HepG2 (cell line): ENCODE results near the gene IRX3. TPM values are rescaled to one million over a fixed set of nuclear protein-coding genes. Genes with fewer than 3 reads are reported as not detected.
A peak's percentile ranks its signal among the peaks of the same experiment; 100 is the strongest.

ENCODE experiments used
- ATAD3A ChIP-seq: sonication (generic); formaldehyde crosslinking; IDR thresholded peaks from 2 replicates; pipeline ENCODE4 v1.4.0; 2020; ENCODE audit warnings: missing genetic modification reagents
- ATF7-NPFF ChIP-seq: sonication (generic); formaldehyde crosslinking; IDR thresholded peaks from 2 replicates; pipeline ENCODE4 v1.8.1; 2023; ENCODE audit warnings: mild to moderate bottlenecking, low read depth, missing genetic modification reagents, moderate library complexity
- EZH2 ChIP-seq: conservative IDR thresholded peaks from 2 replicates; pipeline ENCODE4 v1.6.1; 2012; ENCODE audit warnings: mild to moderate bottlenecking, low read depth, low read length, moderate library complexity
- GABPB1 ChIP-seq: IDR thresholded peaks from 2 replicates; pipeline ENCODE4 v1.6.1; 2016; ENCODE audit warnings: mild to moderate bottlenecking, missing genetic modification reagents, moderate library complexity, missing compliant biosample characterization
- RARG ChIP-seq: sonication (generic); formaldehyde crosslinking; IDR thresholded peaks from 2 replicates; pipeline ENCODE4 v1.4.0; 2020; ENCODE audit warnings: low read depth, mild to moderate bottlenecking, missing genetic modification reagents
- RBFOX2 ChIP-seq: fragments of 200-400 bp; formaldehyde crosslinking; IDR thresholded peaks from 2 replicates; pipeline ENCODE4 v1.6.1; 2017; ENCODE audit warnings: low read depth, mild to moderate bottlenecking, low read length
- SAFB2 ChIP-seq: sonication (generic); formaldehyde crosslinking; IDR thresholded peaks from 2 replicates; pipeline ENCODE4 v1.5.1; 2020; ENCODE audit warnings: missing genetic modification reagents, low read depth, mild to moderate bottlenecking, borderline replicate concordance
- ZNF34 ChIP-seq: sonication (generic); formaldehyde crosslinking; IDR thresholded peaks from 2 replicates; pipeline ENCODE4 v1.4.0; 2020; ENCODE audit warnings: mild to moderate bottlenecking, missing genetic modification reagents, borderline replicate concordance
- ZNF530 ChIP-seq: sonication (generic); formaldehyde crosslinking; IDR thresholded peaks from 2 replicates; pipeline ENCODE4 v1.5.0; 2020; ENCODE audit warnings: low read depth, mild to moderate bottlenecking, missing genetic modification reagents
- ZNF777 ChIP-seq: sonication (generic); formaldehyde crosslinking; IDR thresholded peaks from 2 replicates; pipeline ENCODE4 v1.4.0; 2020; ENCODE audit warnings: missing genetic modification reagents
- ZSCAN20 ChIP-seq: sonication (generic); formaldehyde crosslinking; IDR thresholded peaks from 2 replicates; pipeline ENCODE4 v1.4.0; 2020; ENCODE audit warnings: missing genetic modification reagents, mild to moderate bottlenecking, borderline replicate concordance
- polyA plus RNA-seq, 8 experiments: library from polyadenylated mRNA; depleted of rRNA in 3 of 8; stranded (reverse) in 7 of 8; unstranded in 1 of 8; fragments of >200 nt; fragmentation: Illumina TruSeq in 4 of 8; extraction: Trizol in 4 of 8; gene quantifications; 2 replicates each; pipeline versions ENCODE4 v1.2.1 to v1.2.3, GENCODE V29; 2011 to 2016; ENCODE audit warnings: low read depth in 4 of 8, missing spikeins in 1 of 8, mixed read lengths in 1 of 8; ENCODE audit not compliant: insufficient read depth in 1 of 8
- total RNA-seq, 5 experiments: library from RNA; depleted of rRNA; stranded (reverse); fragments of >200 nt; fragmentation: Illumina TruSeq; extraction: Trizol; gene quantifications; 2 replicates each; pipeline ENCODE4 v1.2.3, GENCODE V29; 2016; ENCODE audit warnings: low read depth in 1 of 5
- TF ChIP-seq, protein P1 (sequence below): sonication (generic); formaldehyde crosslinking; IDR thresholded peaks from 2 replicates; pipeline ENCODE4 v1.5.1; 2020; ENCODE audit warnings: missing genetic modification reagents, mild to moderate bottlenecking, borderline replicate concordance
- TF ChIP-seq, protein P2 (sequence below): sonication (generic); formaldehyde crosslinking; IDR thresholded peaks from 2 replicates; pipeline ENCODE4 v1.5.0; 2020; ENCODE audit warnings: missing genetic modification reagents
- TF ChIP-seq, protein P3 (sequence below), 2 experiments: fragments of 450-650 bp in 1 of 2; sonication (generic) in 1 of 2; formaldehyde crosslinking; IDR thresholded peaks; 2 replicates each; pipeline versions ENCODE4 v1.5.0 to v1.8.0; 2020 to 2022; ENCODE audit warnings: mild to moderate bottlenecking in 1 of 2, missing genetic modification reagents in 1 of 2
- TF ChIP-seq, protein P4 (sequence below): sonication (generic); formaldehyde crosslinking; IDR thresholded peaks from 2 replicates; pipeline ENCODE4 v1.4.0; 2020; ENCODE audit warnings: mild to moderate bottlenecking, missing genetic modification reagents
- TF ChIP-seq, protein P5 (sequence below): sonication (generic); formaldehyde crosslinking; IDR thresholded peaks from 2 replicates; pipeline ENCODE4 v1.5.0; 2020; ENCODE audit warnings: mild to moderate bottlenecking, missing genetic modification reagents
- TF ChIP-seq, protein P6 (sequence below): sonication (generic); formaldehyde crosslinking; conservative IDR thresholded peaks from 2 replicates; pipeline ENCODE4 v1.8.0; 2022; ENCODE audit warnings: mild to moderate bottlenecking, moderate library complexity, missing genetic modification reagents

IRX3 gene
- total and polyA plus RNA-seq, 2 of the 13 experiments (the other 11 are each of a cell fraction or from before 2014, with no cell fraction given), result 9.2 to 16.4 TPM

DNA sequence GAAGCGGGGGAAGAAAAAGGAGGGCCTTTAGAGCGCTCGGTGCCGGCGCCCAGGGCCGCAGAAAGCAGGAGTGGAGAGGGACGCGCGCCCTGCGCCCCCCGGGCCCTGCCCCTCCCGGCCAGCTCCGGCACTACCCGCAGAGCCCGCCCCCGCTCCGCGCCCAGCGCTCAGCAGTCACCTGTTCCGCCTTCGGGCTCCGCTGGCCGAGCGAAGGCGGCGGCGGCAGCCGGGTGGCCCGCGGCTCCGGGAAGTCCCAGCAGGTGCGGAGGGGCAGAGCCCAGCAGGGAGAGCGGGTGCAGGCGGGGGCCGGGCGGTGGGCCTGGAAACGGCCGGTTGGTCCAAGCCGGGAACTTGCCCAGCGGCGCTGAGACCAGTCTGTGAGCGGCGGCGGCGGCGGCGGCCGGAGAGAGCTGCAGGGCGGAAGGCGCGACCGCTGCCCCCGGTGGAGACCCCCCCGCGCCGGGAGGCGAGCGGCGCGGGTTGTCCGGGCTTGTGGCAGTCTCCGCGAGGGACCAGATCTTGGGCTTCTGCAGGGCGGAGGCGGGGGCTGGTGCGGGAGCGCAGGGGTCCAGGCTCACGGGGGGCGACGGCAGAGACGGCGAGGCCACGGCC lies 2.2 kb downstream of the IRX3 start (continued):
- TF ChIP-seq, protein P1, sequence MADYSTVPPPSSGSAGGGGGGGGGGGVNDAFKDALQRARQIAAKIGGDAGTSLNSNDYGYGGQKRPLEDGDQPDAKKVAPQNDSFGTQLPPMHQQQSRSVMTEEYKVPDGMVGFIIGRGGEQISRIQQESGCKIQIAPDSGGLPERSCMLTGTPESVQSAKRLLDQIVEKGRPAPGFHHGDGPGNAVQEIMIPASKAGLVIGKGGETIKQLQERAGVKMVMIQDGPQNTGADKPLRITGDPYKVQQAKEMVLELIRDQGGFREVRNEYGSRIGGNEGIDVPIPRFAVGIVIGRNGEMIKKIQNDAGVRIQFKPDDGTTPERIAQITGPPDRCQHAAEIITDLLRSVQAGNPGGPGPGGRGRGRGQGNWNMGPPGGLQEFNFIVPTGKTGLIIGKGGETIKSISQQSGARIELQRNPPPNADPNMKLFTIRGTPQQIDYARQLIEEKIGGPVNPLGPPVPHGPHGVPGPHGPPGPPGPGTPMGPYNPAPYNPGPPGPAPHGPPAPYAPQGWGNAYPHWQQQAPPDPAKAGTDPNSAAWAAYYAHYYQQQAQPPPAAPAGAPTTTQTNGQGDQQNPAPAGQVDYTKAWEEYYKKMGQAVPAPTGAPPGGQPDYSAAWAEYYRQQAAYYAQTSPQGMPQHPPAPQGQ (CRISPR knock-in tag), result 0 out of 2 replicates have a peak, but pooled peaks have one; percentile 39
- TF ChIP-seq EZH2 (no peak), RARG (CRISPR knock-in tag) (no peak), SAFB2 (0 out of 2 replicates have a peak, but pooled peaks have one; percentile 70), ZNF530 (no peak), ATAD3A (no peak), RBFOX2 (peak; percentile 81), ZNF34 (CRISPR knock-in tag) (no peak), GABPB1 (CRISPR knock-in tag) (peak; percentile 33; the same call in 1 of the 2 replicates), ZSCAN20 (peak; percentile 29; the same call in 1 of the 2 replicates), ATF7-NPFF (peak; percentile 26; the same call in 1 of the 2 replicates), ZNF777 (CRISPR knock-in tag) (no peak; the same call in 1 of the 2 replicates)
- TF ChIP-seq, protein P2, sequence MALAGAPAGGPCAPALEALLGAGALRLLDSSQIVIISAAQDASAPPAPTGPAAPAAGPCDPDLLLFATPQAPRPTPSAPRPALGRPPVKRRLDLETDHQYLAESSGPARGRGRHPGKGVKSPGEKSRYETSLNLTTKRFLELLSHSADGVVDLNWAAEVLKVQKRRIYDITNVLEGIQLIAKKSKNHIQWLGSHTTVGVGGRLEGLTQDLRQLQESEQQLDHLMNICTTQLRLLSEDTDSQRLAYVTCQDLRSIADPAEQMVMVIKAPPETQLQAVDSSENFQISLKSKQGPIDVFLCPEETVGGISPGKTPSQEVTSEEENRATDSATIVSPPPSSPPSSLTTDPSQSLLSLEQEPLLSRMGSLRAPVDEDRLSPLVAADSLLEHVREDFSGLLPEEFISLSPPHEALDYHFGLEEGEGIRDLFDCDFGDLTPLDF, result no peak
- TF ChIP-seq, protein P3, sequence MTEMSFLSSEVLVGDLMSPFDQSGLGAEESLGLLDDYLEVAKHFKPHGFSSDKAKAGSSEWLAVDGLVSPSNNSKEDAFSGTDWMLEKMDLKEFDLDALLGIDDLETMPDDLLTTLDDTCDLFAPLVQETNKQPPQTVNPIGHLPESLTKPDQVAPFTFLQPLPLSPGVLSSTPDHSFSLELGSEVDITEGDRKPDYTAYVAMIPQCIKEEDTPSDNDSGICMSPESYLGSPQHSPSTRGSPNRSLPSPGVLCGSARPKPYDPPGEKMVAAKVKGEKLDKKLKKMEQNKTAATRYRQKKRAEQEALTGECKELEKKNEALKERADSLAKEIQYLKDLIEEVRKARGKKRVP (CRISPR knock-in tag; IDR thresholded peaks at IDR 0.05), result no peak
- TF ChIP-seq, protein P4, sequence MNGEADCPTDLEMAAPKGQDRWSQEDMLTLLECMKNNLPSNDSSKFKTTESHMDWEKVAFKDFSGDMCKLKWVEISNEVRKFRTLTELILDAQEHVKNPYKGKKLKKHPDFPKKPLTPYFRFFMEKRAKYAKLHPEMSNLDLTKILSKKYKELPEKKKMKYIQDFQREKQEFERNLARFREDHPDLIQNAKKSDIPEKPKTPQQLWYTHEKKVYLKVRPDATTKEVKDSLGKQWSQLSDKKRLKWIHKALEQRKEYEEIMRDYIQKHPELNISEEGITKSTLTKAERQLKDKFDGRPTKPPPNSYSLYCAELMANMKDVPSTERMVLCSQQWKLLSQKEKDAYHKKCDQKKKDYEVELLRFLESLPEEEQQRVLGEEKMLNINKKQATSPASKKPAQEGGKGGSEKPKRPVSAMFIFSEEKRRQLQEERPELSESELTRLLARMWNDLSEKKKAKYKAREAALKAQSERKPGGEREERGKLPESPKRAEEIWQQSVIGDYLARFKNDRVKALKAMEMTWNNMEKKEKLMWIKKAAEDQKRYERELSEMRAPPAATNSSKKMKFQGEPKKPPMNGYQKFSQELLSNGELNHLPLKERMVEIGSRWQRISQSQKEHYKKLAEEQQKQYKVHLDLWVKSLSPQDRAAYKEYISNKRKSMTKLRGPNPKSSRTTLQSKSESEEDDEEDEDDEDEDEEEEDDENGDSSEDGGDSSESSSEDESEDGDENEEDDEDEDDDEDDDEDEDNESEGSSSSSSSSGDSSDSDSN, result peak; percentile 50; the same call in 1 of the 2 replicates
- TF ChIP-seq, protein P5, sequence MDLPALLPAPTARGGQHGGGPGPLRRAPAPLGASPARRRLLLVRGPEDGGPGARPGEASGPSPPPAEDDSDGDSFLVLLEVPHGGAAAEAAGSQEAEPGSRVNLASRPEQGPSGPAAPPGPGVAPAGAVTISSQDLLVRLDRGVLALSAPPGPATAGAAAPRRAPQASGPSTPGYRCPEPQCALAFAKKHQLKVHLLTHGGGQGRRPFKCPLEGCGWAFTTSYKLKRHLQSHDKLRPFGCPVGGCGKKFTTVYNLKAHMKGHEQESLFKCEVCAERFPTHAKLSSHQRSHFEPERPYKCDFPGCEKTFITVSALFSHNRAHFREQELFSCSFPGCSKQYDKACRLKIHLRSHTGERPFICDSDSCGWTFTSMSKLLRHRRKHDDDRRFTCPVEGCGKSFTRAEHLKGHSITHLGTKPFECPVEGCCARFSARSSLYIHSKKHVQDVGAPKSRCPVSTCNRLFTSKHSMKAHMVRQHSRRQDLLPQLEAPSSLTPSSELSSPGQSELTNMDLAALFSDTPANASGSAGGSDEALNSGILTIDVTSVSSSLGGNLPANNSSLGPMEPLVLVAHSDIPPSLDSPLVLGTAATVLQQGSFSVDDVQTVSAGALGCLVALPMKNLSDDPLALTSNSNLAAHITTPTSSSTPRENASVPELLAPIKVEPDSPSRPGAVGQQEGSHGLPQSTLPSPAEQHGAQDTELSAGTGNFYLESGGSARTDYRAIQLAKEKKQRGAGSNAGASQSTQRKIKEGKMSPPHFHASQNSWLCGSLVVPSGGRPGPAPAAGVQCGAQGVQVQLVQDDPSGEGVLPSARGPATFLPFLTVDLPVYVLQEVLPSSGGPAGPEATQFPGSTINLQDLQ (CRISPR knock-in tag), result 0 out of 2 replicates have a peak, but pooled peaks have one; percentile 70
- TF ChIP-seq, protein P6, sequence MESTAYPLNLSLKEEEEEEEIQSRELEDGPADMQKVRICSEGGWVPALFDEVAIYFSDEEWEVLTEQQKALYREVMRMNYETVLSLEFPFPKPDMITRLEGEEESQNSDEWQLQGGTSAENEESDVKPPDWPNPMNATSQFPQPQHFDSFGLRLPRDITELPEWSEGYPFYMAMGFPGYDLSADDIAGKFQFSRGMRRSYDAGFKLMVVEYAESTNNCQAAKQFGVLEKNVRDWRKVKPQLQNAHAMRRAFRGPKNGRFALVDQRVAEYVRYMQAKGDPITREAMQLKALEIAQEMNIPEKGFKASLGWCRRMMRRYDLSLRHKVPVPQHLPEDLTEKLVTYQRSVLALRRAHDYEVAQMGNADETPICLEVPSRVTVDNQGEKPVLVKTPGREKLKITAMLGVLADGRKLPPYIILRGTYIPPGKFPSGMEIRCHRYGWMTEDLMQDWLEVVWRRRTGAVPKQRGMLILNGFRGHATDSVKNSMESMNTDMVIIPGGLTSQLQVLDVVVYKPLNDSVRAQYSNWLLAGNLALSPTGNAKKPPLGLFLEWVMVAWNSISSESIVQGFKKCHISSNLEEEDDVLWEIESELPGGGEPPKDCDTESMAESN (CRISPR knock-in tag), result no peak
